ENCODE data around the gene CD52. TPM values are rescaled to one million over a fixed set of nuclear protein-coding genes. Genes with fewer than 3 reads are reported as not detected.
"Not testable (repeated sequence)": the region's sequence is repeated elsewhere in the genome, so short reads cannot be mapped to it uniquely, and the experiment has no call there.

Gene CD52
- total RNA-seq, 1 donor from 2014 or later = 1,191 TPM

GRCh38 chr1:26324550-26324949 lies 6.8 kb downstream of the CD52 start:
- intact Hi-C loops (cut with micrococcal nuclease) = loop anchor here (5.0 kb wide), 2 partner anchors 68 to 157 kb away; partner anchors contain the start of genes C1orf232 and ZNF593

- intact Hi-C loops (cut with micrococcal nuclease) = no loop called here
Measured at GRCh38 chr1:26327956-26328362, 10.2 kb downstream of the CD52 start.

DNA sequence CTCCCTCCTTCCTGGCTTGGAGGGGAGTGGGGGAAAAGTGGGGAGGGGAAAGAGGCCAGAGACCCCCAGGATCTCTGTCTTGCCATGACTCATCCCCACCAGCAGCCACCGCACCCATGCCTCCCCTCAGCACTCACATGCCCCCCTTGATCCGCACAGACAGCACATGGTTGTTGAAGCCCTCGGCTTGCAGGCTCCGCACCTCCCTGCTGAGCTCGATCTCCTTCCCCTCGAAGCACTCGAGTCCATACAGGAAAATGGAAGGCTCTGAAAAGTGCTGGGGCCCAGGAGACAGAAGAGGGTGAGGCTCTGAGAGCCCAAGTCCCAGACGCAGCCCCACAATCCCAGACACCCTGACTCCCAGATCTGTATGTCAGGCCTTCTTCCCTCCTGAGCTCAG lies 10.8 kb downstream of the CD52 start:
- intact Hi-C loops (cut with micrococcal nuclease) = no loop called here

GRCh38 chr1:26329380-26329779 lies 11.6 kb downstream of the CD52 start:
- intact Hi-C loops (cut with micrococcal nuclease) = not testable (repeated sequence)

DNA sequence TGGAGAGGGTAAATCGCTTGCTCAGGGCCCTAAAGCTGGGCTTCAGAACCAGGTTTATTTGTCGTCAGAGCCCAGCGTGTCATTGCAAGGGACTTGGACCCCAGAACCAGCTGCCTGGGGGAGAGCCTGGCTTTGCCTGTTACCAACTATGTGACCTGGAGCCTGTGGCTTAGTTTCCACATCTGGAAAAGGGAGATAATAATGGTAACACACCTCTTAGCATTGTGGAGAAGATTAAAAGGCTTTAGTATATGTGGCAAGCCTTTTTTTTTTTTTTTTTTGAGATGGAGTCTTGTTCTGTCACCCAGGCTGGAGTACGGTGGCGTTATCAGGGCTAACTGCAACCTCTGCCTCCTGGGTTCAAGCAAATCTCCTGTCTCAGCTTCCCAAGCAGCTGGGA lies 12.5 kb downstream of the CD52 start:
- intact Hi-C loops (cut with micrococcal nuclease) = no loop called here

DNA sequence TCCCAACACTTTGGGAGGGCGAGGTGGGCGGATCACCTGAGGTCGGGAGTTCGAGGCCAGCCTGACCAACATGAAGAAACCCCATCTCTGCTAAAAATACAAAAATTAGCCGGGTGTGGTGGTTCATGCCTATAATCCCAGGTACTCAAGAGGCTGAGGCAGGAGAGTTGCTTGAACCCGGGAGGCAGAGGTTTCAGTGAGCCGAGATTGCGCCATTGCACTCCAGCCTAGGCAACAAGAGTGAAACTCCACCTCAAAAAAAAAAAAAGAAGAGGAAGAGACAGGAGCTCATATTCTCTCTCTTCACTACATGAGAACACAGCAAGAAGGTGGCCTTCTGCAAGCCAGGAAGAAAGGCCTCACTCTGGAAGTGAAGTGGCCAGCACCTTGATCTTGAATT lies 15.6 kb downstream of the CD52 start:
- intact Hi-C loops (cut with micrococcal nuclease) = not testable (repeated sequence)

GRCh38 chr1:26335774-26336476 lies 18.2 kb downstream of the CD52 start:
- intact Hi-C loops (cut with micrococcal nuclease) = loop anchor here (2.0 kb wide), 1 partner anchor 23 kb away; no protein-coding TSS in a partner anchor

DNA sequence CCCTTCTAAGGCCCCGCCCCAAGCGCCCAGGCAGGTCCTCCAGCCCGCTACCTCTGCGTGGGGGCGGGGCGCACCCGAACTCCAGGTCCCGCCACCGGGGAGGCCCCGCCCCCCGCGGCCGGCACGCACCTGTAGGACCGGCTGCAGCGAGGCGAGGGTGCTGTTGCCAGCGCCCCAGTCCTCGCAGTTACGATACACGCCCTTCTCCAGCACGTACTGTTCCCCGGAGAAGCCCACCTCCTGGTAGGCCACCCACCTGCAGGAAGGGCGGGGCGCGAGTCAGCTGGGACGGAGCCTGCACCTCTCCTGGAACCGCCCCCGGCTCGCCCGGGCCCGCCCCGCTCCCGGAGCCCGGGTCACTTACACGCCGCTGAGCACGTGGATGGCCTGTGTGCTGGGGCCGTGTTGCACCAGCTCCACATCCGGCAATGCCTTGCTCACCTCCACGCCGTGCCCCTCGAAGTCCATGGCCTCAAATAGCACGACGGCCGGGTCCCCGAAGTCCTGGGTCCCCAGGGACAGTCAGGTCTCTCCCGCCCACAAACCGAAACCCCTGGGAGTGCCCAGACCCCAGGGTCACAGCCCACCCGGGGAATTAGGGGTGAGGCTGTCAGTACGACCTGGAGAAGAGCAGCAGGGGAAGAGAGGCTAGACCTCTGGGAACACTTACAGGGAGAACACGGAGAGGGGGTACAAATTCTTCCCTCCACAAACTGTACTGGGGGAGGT lies 18.9 kb downstream of the CD52 start:
- intact Hi-C loops (cut with micrococcal nuclease) = loop anchor here (2.0 kb wide), 1 partner anchor 22 kb away; no protein-coding TSS in a partner anchor

GRCh38 chr1:26337206-26337535 lies 19.4 kb downstream of the CD52 start:
- intact Hi-C loops (cut with micrococcal nuclease) = loop anchor here (2.0 kb wide), 1 partner anchor 22 kb away; no protein-coding TSS in a partner anchor

DNA sequence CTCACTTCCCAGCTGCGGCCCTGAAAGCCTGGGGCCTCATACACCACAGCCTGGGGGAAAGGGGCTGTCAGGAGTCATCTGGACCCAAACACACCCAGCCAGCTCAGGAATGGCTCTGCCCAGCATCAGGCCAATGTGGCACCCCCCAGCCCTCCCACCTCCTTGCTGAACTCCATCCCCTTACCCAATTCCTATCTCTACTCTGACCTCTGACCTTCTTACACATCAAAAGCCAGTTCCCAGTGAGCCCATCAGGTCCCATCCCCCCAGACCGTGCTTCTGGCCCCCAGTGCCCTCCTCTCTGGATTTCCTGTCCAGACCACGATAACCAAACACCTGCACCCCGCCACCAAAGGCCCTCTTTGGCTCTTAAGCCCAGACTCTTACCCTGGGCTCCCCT lies 19.9 kb downstream of the CD52 start:
- intact Hi-C loops (cut with micrococcal nuclease) = loop anchor here (2.0 kb wide), 1 partner anchor 21 kb away; no protein-coding TSS in a partner anchor

DNA sequence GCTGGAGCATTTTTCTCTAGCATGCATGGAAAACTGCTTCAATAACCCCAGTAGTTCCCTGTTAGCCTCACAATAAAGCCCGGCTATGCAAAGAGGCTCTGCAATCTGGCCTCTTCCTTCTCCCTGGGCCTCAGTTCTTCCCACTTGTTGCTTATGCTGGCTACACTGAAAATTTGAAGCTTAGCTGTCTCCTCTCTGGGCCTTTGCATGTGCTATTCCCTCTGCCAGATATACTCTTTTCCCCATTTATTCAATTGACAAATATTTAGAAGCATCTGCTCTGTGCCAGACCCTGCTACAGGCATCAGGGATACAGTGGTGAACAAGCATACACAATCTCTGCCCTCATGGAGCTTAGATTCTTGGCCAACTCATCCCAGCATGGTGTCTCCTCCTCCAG lies 20.9 kb downstream of the CD52 start:
- intact Hi-C loops (cut with micrococcal nuclease) = no loop called here

DNA sequence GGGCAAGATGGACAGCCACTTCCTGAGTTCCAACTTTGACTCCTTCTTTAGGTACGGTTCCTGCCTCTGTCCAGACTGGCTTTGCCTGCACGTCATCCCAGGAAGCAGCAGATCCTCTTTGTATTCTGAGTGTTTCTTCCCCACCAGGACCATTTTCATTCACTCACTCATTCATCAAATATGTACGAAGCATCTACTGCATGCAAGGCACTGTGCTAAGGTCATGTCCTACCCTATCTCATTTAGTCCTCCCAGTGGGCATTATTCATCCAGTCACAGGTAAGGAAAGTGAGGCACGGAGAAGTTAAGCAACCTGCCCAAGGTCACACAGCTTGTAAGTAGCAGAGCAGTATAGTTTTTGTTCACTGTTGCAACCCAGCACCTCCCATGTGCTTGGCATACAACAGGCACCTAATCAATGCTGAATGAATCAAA lies 22.3 kb downstream of the CD52 start:
- intact Hi-C loops (cut with micrococcal nuclease) = no loop called here

DNA sequence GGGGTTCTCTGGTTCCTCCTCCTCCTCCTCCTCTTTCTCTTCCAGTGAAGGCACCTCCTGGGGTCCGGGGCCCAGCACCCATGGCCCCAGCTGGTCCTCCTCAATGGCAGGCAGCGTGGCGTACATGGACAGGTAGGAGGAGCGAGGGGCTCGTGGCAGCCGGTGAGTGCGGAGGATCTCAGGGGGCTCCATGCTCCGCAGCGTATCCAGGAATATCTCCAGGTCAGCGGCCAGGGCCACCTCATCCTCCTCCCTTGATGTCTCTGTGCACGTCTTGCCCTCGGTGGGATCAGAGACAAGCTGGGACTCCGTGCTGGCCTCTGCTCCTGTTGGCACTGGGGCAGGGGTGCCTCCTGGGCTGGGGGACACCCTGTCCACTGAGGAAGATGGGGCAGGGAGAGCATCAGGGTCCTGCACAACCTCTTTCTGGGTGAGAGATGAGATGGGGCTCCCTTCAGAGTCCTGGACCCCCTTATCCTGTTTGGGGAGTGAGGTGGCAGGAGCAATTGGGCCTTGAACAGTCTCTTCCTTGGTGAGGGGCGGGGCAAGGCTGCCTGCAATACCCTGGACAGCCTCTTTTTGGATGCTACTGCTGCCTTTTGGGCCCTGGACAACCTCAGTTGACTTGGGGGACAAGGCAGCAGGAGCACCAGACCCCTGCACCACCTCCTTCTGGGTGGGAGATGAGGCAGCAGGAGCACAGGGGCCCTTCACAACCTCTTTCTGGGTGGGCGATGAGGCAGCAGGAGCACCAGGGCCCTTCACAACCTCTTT lies 26.6 kb downstream of the CD52 start:
- intact Hi-C loops (cut with micrococcal nuclease) = no loop called here

DNA sequence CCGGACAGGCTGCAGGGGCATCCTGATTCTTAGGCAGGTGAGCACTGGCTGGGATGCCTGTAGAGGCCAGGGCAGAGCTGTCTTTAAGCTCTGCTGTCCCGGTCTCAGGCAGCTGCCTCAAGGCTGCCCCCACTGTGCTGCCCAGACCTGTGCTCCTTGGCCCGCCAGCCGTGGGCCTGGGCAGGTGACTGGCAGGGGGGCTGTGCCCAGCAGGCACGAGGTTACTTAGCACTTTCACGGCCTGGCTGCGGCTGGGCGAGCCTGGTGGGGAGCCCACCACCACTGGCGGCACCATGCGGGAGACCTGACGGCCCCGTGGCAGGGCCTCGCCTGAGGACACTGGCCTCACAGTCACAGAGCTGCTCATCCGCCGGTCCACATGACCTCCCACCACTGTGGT lies 28.0 kb downstream of the CD52 start:
- intact Hi-C loops (cut with micrococcal nuclease) = no loop called here

DNA sequence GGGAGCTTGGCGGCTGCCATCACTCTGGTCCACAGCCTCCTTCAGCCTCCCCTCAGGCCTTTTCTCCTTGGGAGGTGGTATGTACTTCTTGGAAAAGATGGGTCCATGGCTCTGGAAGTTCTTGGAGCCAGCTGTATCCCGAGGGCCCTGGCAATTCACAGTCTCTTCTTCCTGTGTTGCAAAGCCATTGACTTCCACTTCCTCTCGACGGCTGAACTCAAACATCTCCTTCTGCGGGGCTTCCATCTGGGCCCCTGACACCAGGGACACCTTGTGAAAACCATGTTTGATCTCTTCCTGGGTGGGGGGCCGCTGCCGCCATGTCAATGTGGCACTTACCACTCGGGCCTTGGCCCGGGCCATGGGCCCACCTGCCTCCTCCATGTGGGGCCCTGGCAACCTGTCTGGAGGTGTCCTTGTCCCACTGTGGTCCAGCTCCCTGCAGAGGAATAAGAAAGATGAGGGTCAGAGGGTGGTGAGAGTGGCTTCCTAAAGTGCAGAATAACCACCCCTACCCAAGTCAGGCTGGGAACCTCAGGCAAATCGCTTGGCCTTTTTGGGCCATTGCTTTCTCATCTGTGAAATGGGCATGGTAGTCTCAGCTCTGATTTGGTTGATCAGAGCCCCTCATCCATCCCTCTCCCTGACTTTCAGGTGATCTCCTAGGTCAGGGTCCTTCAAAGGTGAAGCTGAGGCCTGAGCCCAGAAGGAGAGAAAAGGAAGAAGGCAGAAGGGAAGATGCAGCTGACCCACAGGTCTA lies 28.7 kb downstream of the CD52 start:
- intact Hi-C loops (cut with micrococcal nuclease) = no loop called here

GRCh38 chr1:26349188-26349876 lies 31.6 kb downstream of the CD52 start:
- intact Hi-C loops (cut with micrococcal nuclease) = no loop called here

DNA sequence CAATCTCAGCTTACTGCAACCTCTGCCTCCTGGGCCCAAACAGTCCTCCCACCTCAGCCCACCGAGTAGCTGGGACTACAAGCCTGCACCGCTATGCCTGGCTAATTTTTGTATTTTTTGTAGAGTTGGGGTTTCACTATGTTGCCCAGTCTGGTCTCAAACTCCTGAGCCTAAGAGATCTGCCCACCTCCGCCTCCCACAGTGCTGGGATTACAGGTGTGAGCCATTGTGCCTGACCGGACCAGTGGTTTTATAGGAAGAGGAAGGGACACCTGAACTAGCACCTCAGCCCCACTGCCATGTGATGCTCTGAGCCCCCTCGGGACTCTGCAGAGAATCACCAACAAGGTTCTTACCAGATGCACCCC lies 32.1 kb downstream of the CD52 start:
- intact Hi-C loops (cut with micrococcal nuclease) = no loop called here

DNA sequence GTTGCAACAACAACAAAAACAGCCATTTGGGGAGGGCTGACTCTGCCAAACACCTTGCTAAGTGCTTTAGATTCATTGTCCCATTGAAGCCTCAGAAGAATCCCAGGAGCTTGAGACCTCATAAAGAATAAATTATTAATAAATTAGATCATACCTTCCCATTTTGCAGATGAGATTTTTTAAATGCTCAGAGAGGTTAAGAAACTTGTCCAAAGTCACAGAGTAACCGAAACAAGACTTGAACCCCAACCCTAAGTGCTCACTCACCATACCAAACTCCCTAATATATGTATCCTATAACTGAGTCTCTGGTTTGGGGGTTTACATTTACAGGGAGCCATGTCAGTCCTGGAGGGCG lies 32.6 kb downstream of the CD52 start:
- intact Hi-C loops (cut with micrococcal nuclease) = no loop called here

DNA sequence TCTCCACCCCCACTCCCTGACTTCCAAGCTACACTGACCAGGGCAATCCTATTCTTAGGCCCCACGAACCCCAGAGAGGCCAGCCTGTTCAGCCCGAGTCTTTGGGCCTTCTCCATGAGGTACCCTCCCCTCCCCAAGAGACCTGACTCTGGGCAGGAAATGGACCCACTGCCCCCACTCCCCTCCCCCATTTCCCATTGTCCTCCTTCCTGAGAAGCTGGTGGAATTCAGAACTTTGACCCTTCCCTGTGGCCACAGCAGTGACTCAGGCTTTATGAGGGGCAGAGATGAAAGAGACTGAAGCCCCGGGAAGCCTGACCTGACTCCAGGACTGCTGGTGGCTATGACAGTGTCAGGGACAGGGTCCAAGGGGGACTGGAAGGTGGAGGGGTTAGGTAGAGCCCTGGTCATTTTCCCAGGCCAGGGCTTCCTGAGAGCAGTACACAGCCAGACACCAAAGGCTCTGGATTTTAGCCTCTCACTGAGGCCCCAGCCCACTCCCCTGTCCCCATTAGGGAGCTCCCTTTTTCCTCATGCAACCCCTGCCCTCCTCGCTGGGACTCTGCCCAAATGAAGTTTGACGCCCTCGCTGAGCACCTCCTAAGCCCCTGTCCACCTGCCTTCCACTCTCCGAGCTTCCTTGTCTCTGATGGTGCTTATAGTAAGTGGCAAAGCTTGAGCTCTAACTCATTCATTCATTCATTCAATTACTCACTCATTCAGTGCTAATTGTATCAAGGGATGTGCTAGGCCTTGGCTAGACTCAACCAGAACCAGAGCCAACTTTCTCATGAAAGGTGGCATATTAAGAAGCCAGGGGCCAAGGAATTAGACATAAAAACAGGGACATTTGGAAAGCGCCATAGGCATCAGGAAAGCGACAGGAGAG lies 33.2 kb downstream of the CD52 start:
- intact Hi-C loops (cut with micrococcal nuclease) = no loop called here
